Memory B cell (primary cell): ENCODE results near the gene NSUN6.
A peak's percentile ranks its signal among the peaks of the same experiment; 100 is the strongest.

Experiments
- ATAC-seq: fragments of 150-1000 bp; cut with Tn5 transposase; 2 replicates; pipeline ENCODE4 v1.10.0; 2021; ENCODE audit warnings: low read depth, mild to moderate bottlenecking, moderate library complexity
- DNase-seq, 2 donors: peaks; one replicate each; pipeline ENCODE4 v3.0.0; 2022; ENCODE audit warnings: low spot score in 2 of 2
- H3K27ac Mint-ChIP-seq: one replicate; pipeline ENCODE4 v1.8.0; 2022; ENCODE audit warnings: mild to moderate bottlenecking, moderate library complexity, mixed read lengths
- H3K27me3 Mint-ChIP-seq: one replicate; pipeline ENCODE4 v1.8.0; 2022; ENCODE audit warnings: mixed read lengths
- H3K36me3 Mint-ChIP-seq: one replicate; pipeline ENCODE4 v1.8.0; 2022; ENCODE audit warnings: mild to moderate bottlenecking, mixed read lengths
- H3K4me1 Mint-ChIP-seq: one replicate; pipeline ENCODE4 v1.8.0; 2022; ENCODE audit warnings: mixed read lengths
- H3K4me3 Mint-ChIP-seq: one replicate; pipeline ENCODE4 v1.8.0; 2022; ENCODE audit warnings: mild to moderate bottlenecking, moderate library complexity, mixed read lengths
- H3K9me3 Mint-ChIP-seq: one replicate; pipeline ENCODE4 v1.8.0; 2022; ENCODE audit warnings: mixed read lengths

The NSUN6 gene, protein sequence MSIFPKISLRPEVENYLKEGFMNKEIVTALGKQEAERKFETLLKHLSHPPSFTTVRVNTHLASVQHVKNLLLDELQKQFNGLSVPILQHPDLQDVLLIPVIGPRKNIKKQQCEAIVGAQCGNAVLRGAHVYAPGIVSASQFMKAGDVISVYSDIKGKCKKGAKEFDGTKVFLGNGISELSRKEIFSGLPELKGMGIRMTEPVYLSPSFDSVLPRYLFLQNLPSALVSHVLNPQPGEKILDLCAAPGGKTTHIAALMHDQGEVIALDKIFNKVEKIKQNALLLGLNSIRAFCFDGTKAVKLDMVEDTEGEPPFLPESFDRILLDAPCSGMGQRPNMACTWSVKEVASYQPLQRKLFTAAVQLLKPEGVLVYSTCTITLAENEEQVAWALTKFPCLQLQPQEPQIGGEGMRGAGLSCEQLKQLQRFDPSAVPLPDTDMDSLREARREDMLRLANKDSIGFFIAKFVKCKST

DNA sequence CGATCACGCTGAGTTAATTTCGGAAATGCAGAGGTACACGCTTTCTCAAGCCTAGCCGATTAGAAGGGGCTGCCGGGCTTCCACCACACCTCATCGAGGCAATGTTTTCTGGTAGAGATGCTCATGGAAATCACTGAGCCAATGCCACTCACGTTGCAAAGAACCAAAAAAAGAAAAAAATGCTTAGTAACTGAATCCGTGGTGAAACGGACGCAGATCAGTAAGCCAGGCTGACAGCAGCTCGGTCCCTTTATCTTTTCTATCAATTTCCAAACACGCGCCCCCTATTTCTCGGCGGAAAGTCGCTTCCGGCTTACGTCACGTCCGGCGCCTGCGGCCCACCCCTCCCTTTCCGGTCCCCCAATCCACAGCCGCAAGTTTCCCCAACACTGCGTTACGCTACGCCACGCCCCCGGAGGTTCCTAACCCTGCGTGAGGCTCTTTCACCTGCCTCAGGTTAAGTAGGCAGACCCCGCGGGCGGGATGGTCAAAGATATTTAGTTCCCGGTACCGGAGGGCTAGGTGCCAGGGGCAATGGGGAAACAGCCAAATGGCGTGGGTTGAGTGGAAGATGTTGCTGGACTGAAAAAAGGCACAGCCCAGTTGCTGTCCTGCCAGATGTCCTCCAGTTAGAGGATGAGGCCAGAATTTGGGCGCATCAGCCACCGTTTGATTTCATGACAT is at the start of gene NSUN6:
Gene NSUN6 (minus strand): TSS at position 264 of the 684 bp plus-strand sequence. CDS start 384 bp downstream, outside the sequence.
- Mint-ChIP-seq H3K4me1 (peaks cover 13% of the 10 kb centered on the region), H3K27ac (peak within 1 kb of the TSS; percentile 90), H3K4me3 (peak within 1 kb of the TSS; percentile 83), H3K27me3 (no peaks in the 10 kb centered on the region), H3K36me3 (peaks cover 5% of the 10 kb centered on the region), H3K9me3 (no peaks in the 10 kb centered on the region)
- ATAC-seq = peak; percentile 98
- DNase-seq = peak; percentile 88 to 89

DNA sequence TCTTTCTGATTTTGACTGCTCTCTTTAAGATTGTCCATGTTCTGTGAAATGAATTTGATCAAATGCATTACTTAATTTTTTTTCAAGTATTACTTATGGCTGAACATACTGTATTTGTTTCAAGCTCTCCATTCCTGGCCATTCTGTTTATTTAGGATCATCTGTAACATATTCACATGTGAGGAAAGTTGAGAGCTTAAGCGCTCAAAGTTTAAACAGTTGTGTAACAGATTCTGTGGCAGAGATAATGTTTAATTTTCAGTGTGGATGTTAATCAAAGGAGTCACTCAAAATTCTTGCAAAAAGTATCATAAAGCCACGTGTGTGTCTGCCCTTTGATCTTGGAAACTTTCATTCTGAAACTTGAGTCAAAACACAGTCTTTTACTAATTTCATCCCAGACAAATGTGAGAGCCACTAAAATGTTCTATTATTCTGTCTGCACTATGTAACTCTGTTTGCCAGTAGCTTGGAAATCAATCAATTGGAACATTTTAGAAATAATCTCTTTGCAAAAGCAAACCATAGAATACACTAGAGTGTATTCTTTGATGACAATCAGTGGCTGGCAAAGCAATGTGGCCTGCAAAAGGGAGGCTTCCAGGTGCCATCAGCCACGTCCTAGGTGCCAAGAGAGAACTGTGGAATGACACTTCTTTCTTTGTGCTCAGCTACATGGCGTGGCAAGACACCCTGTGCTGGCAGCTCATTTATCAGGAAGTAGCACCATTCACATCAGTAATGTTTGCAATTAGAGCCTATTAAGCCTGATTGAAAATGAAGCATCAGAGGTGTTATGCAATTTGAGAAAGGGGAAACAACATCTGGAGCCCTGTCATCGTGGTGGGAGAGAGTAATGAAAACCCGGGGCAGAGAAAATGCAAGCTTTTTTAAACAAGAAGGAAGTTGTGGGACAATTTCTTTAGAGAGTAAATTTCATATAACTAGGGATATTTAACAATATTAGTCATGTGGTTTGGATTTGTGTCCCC is 48.8 kb upstream of the NSUN6 start:
- Mint-ChIP-seq H3K4me1 (peaks cover 4% of the 10 kb centered on the region), H3K9me3 (no peaks in the 10 kb centered on the region), H3K27ac (no peak overlapping the region), H3K36me3 (no peaks in the 10 kb centered on the region), H3K27me3 (peaks cover 3% of the 10 kb centered on the region), H3K4me3 (no peak overlapping the region)
- DNase-seq = no peak
- no peak for ATAC-seq

DNA sequence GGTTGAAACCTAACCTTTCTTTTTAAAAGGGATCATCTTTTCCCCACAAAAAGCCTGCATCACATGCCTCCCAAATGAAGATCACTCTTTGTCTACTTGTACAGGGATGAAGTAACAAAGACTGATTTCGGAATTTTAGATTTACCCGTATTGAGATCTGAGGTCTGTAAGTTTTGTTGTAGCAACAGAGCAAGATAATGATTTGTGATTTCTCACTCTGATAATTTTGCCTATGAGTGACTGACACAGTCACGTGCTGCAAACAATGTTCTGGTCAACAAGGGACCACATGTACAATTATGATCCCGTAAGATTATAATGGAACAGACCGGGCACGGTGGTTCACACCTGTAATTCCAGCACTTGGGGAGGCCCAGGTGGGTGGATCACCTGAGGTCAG is 39.2 kb upstream of the NSUN6 start:
- Mint-ChIP-seq H3K27me3 (peaks cover 2% of the 10 kb centered on the region), H3K27ac (no peak overlapping the region), H3K9me3 (no peaks in the 10 kb centered on the region), H3K4me3 (no peak overlapping the region), H3K4me1 (no peaks in the 10 kb centered on the region), H3K36me3 (no peaks in the 10 kb centered on the region)
- ATAC-seq (no peak), DNase-seq (no peak)

DNA sequence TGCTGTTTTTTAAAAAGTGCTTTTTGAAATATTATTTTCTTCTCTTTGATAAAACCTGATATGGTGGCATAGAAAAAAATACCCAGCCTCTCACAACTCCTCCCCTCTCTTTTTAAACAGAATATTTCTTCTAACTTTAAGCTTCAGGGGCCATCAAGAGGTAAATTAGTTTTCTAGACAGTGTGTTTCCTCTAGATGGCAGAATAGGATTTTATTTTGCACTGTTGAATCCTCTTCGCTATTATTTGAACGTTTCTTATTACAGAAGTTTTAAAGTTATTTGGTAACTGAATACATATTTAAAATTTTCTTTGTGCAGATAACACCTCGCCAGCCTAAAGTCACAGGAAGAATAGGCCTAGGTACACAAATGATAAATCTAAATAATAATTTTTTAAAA is 38.1 kb upstream of the NSUN6 start:
- Mint-ChIP-seq H3K27me3 (peaks cover 2% of the 10 kb centered on the region), H3K36me3 (no peaks in the 10 kb centered on the region), H3K9me3 (no peaks in the 10 kb centered on the region), H3K4me1 (no peaks in the 10 kb centered on the region), H3K27ac (no peak overlapping the region), H3K4me3 (no peak overlapping the region)
- no peak for ATAC-seq
- no peak for DNase-seq

DNA sequence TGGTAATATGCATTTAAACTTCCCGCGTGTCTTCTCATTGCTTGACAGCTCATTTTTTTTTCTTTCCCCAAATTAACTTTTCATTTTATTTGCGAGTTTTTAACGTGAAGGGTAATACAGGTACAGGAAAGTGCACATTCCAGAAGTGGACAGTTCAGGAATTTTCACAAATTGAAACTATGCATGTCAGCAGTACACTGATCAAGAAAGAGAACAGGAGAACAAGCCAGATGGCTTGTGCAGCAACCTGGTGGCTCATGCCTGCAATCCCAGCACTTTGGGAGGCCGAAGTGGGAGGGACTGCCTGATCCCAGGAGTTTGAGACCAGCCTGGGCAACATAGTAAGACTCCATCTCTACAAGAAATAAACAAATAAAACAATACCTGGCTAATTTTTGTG is 36.3 kb upstream of the NSUN6 start:
- no peak for DNase-seq
- Mint-ChIP-seq H3K27me3 (peaks cover 2% of the 10 kb centered on the region), H3K9me3 (no peaks in the 10 kb centered on the region), H3K4me3 (no peak overlapping the region), H3K36me3 (no peaks in the 10 kb centered on the region), H3K27ac (no peak overlapping the region), H3K4me1 (no peaks in the 10 kb centered on the region)
- ATAC-seq = no peak

DNA sequence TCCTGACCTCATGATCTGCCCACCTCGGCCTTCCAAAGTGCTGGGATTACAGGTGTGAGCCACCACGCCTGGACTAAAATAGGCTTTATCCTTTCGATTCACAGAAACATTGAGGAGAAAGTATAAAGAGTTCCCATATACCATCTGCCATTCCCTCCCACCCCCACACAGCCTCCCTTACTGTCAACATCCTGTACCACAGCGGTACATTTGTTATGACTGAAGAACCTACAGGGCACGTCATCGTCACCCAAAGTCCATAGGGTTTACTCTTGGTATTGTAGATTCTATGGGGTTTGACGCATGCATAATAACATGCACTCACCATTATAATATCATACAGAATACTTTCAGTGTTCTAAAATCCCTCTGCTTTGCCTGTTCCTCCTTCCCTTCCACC is 35.8 kb upstream of the NSUN6 start:
- Mint-ChIP-seq H3K9me3 (no peaks in the 10 kb centered on the region), H3K4me1 (no peaks in the 10 kb centered on the region), H3K4me3 (no peak overlapping the region), H3K27ac (no peak overlapping the region), H3K27me3 (peaks cover 2% of the 10 kb centered on the region), H3K36me3 (no peaks in the 10 kb centered on the region)
- DNase-seq = no peak
- ATAC-seq = no peak

DNA sequence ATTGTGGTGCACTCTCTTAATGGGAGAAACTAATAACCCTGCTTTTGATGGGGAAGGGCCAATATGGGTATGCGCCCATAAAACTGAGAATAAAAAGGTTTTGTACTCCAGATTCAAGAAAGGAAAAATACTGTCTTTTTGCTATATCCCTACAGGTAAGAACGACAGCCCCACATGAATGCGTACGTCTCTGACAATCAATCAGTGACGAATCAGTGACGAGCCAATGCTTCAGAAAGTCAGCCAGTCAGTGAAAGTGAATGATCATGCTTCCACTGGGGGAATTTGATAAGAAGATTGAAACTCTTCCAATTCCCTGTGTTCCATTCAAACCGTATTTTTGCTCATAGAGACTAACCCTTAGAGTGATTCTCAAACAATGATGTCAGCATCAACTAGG is 34.2 kb upstream of the NSUN6 start:
- ATAC-seq (no peak), DNase-seq (no peak)
- no peaks in the 10 kb centered on the region for H3K4me1 Mint-ChIP-seq
- no peaks in the 10 kb centered on the region for H3K36me3 Mint-ChIP-seq
- no peaks in the 10 kb centered on the region for H3K9me3 Mint-ChIP-seq
- H3K4me3 Mint-ChIP-seq = no peak overlapping the region
- H3K27ac Mint-ChIP-seq = no peak overlapping the region
- H3K27me3 Mint-ChIP-seq = peaks cover 2% of the 10 kb centered on the region

DNA sequence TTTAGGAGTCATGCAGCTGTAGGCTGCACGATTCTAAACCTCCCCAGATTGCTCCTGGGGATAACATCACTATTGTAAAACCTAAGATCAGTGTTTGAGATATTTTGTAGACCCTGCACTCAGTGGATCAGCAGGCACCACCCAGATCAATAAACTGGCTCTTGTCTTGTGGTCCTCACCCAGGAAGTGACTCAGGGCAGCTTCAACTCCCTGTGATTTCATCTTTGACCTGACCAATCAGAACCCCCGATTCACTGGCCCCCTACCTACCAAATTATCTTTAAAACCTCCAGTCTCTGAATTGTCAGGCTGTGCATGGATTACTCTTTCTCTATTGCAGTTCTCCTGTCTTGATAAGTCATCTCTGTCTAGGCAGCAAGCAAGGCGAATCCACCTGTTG is 33.6 kb upstream of the NSUN6 start:
- DNase-seq (no peak), ATAC-seq (no peak)
- Mint-ChIP-seq H3K4me3 (no peak overlapping the region), H3K36me3 (no peaks in the 10 kb centered on the region), H3K4me1 (no peaks in the 10 kb centered on the region), H3K9me3 (no peaks in the 10 kb centered on the region), H3K27me3 (peaks cover 2% of the 10 kb centered on the region), H3K27ac (no peak overlapping the region)

DNA sequence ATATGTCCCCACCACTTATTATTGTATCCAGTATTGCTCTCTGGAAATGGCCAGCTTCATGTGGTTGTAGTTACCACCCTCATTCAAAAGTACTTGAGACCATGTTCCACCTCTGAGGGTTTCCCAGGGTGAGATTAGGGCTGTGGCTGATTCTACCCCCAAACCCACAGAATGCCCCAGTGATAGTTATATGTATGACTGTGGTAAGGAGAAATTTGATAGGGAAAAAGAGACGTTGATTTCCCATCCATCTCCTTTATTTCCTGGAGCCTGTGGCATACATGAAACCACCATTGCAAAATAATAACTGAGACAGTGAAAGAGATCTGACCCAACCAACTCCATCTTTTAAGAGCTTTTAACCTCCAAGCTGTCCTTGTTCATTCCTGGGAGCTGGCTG is 33.0 kb upstream of the NSUN6 start:
- DNase-seq = no peak
- Mint-ChIP-seq H3K27me3 (peaks cover 2% of the 10 kb centered on the region), H3K36me3 (no peaks in the 10 kb centered on the region), H3K4me1 (no peaks in the 10 kb centered on the region), H3K9me3 (no peaks in the 10 kb centered on the region), H3K27ac (no peak overlapping the region), H3K4me3 (no peak overlapping the region)
- no peak for ATAC-seq

DNA sequence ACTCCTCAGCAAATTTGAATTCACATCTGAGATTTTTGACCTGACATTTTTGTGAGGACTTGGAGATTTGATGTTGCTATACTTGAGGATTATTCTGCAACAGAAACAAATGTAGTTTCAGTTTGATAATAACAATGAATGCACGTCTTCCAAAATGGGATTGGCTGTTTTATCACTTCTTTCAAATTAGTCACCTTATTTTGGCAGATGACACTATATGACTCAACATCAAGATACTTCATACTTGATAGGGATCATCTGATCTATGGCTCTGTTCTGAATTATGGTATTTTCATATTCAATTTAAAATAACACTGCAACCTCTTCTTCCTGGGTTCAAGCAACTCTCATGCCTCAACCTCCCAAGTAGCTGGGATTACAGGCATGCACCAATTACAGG is 32.0 kb upstream of the NSUN6 start:
- ATAC-seq (no peak), DNase-seq (no peak)
- no peak overlapping the region for H3K27ac Mint-ChIP-seq
- H3K27me3 Mint-ChIP-seq = no peaks in the 10 kb centered on the region
- no peaks in the 10 kb centered on the region for H3K9me3 Mint-ChIP-seq
- H3K4me1 Mint-ChIP-seq = no peaks in the 10 kb centered on the region
- H3K36me3 Mint-ChIP-seq = no peaks in the 10 kb centered on the region
- no peak overlapping the region for H3K4me3 Mint-ChIP-seq

DNA sequence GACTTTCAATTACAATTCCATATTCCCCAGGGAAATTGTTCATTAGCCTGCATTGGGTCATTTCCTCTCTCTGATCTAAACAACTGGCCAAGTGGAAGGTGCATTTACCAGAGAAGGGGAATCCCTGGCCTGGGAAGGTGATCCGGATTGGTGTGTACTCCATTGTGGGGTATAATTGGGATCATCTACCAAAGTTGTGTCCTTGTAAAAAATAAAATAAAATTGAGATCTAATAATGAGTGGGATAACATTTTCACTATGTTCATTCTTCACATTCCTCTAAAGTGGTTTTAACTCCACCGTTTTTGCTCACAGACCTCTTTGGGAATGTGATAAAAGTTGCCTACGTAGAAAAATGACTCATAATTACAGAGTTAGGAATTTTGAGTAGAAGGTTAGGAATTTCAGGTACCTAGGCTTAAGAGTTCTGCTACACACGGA is 30.6 kb upstream of the NSUN6 start:
- Mint-ChIP-seq H3K4me1 (no peaks in the 10 kb centered on the region), H3K4me3 (no peak overlapping the region), H3K36me3 (no peaks in the 10 kb centered on the region), H3K27me3 (no peaks in the 10 kb centered on the region), H3K27ac (no peak overlapping the region), H3K9me3 (no peaks in the 10 kb centered on the region)
- DNase-seq (no peak), ATAC-seq (no peak)

DNA sequence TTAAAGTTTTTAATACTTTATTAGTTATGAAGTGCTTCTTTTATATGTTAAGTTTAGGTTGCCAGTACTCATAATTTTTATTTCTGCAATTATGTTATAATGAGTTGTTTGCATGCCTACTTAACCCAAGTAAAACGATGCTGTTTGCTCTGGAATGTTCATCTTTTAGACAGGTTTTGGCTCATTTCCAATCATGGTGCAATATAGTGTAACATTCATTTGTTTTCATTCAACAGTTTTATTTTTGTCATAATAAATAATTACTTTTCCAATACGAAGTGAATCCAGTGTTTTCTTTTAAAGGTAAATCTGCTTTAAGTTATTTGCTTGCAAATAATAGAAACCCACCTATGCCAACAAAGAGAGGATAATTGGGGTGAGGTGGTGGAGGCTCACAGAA is 30.0 kb upstream of the NSUN6 start:
- no peak for ATAC-seq
- Mint-ChIP-seq H3K9me3 (no peaks in the 10 kb centered on the region), H3K4me1 (no peaks in the 10 kb centered on the region), H3K27me3 (no peaks in the 10 kb centered on the region), H3K36me3 (no peaks in the 10 kb centered on the region), H3K27ac (no peak overlapping the region), H3K4me3 (no peak overlapping the region)
- no peak for DNase-seq

DNA sequence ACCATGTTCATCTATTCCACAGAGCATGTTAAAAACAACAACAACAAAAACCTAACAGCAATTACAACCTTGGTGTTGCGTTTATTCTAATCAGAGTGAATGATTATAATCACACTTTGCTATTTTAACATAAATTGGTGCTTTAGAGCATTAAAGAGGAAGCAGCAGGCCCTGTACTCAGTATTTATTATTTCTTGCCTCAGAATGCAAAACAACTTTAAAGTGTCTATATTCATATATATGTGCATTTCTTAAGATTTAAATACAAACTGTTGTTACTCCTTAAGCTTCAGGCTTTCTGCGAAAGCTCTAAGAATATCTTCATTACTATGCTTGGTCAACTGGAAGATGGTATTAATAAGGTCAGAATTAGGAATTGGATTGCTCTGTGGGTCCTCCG is 29.4 kb upstream of the NSUN6 start:
- Mint-ChIP-seq H3K4me3 (no peak overlapping the region), H3K27ac (no peak overlapping the region), H3K27me3 (no peaks in the 10 kb centered on the region), H3K9me3 (no peaks in the 10 kb centered on the region), H3K4me1 (no peaks in the 10 kb centered on the region), H3K36me3 (no peaks in the 10 kb centered on the region)
- DNase-seq = no peak
- no peak for ATAC-seq
